IPS-11a (cell line): Measurements from ENCODE around the gene PRSS1.
"Not testable (repeated sequence)": the region's sequence is repeated elsewhere in the genome, so short reads cannot be mapped to it uniquely, and the experiment has no call there.

Experiments
- H3K4me3 ChIP-seq: one replicate; pipeline ENCODE4 v1.5.1; 2013; ENCODE audit warnings: low read depth, low read length, control low read depth

PRSS1 gene

DNA sequence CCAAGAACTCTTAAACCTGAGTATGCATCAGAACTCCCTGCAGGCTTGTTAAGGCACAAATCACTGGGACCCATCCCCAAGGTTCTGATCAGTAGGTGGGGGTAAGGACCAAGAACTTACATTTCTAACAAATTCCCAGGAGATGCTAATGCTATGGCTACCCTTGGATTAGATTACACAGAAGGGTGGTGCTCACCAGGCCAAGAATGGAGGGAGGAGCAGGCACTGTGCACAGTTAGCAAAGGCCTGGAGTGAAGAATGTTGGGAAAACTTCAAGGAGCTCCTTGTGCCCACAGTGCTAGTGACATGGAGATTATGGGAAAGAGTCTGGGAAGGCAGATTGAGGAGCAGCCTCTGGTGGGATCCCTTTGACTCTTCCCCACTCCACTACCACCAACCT, 23.4 kb downstream of the PRSS1 start:
- H3K4me3 ChIP-seq: no peak overlapping the region

DNA sequence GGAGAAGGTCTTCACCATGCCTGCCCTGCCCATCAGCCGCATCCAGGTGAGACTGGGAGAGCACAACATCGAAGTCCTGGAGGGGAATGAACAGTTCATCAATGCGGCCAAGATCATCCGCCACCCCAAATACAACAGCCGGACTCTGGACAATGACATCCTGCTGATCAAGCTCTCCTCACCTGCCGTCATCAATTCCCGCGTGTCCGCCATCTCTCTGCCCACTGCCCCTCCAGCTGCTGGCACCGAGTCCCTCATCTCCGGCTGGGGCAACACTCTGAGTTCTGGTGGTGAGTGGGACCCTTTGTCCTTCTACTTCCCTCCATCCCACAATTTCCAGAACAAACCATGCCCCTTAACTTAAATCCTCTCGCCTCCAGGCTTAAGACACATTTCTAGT, 24.0 kb downstream of the PRSS1 start:
- H3K4me3 ChIP-seq: no peak overlapping the region

DNA sequence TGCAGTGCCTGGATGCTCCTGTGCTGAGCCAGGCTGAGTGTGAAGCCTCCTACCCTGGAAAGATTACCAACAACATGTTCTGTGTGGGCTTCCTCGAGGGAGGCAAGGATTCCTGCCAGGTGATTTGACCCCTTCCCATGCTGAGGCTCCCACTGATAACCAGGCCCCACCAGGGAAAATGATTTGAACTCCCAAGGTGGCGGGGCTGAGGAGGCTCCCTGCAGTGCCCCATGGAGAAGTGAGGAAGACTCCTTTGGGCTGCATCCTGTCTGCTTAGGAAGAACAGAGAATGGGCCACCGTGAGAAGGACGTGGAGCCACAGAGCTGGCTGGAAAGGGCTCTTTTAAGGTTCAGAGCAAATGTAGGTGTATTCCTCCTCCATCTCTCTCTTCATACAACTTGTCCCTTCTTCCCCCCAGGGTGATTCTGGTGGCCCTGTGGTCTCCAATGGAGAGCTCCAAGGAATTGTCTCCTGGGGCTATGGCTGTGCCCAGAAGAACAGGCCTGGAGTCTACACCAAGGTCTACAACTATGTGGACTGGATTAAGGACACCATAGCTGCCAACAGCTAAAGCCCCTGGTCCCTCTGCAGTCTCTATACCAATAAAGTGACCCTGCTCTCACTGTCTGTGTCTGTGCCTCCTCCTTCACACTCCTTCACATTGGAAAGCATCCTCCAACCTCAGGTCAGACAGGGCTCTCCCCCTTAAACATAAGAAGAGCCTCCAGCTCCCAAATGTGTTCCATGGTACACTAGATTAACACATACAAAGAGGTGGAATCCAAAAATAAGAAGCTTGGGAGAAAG, 24.9 kb downstream of the PRSS1 start:
- no peak overlapping the region for H3K4me3 ChIP-seq

DNA sequence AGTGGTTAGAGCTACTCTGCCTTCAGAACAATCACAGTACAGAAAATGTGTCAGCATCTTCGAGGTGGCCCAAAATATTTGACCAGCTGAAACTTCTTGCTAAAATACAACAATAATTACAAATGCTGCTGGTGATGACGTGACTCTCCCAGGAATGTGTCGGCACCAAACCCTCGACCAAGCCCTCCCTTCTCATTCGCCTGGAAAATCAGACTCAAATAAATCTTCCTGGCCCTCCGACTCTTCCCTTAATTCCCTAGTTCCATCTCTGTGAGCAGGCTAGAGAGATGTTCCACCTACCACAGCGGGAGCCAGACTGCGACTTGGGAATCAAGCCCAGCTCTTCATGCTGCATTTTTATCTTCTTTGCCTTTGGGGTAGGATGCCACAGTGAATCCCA, 25.6 kb downstream of the PRSS1 start:
- H3K4me3 ChIP-seq: no peak overlapping the region

DNA sequence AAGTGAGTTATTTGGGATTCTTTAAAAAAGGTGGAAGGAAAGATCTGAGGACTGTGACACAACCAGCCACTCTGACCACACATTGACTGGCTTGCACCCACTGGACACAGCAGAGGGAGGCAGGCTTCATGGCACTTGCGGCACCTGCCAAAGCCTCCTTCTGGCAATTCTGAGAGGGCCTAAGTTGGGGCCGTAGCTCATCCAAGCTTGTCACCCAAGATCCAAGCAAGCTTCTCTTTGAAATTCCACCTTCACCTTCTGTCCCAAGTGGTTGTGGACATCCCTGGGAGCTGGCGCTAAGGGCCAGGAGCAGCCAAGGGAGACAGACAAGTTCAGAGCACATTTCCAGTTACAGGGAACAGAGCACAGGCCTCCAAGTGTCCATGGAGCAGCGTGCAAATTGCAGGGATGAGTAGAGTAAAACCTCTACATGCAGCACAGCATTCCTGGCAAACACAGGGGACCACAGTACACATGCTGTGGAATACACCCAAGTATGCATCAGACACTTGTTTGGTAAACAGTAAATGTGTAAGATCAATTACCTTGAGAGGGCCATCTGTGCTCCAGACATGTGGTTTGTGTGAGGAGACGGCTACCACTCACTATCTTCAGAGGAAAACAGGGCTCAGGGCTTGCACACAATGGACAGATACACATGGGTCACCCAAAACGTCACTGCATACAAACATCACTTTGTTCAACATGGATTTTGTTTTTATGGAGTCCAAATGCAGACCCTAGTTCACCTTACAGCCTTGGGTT, 26.3 kb downstream of the PRSS1 start:
- H3K4me3 ChIP-seq: not testable (repeated sequence)

DNA sequence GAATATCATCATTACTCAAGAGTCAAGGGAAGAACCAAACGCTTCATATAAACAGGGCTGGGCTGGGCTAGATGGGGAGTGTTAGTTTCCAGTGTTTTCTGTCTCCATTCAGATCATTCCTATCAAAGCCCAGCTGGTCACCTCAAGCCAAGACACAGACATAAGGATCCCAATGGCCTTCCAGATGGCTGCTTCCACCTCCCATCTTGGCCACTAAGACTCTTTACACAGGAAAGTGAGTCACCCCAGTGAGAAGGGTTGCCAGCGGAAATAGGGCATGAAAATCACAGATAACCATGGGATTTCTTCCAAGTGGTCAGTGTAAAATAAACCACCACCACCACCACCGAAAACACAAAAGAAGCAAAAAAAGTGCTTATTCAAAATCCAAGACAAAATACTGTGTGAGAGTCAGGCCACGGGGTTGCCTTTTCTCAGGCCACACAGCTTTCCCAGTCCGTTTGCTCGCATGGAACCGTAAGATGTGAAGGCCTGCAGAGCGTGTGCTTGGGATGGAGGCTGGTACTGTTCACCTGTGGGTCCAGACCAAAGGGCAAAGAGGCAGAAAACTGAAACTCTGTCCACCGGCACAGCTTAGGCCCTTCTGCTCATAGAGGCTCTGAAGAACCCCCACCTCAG, 27.1 kb downstream of the PRSS1 start:
- no peak overlapping the region for H3K4me3 ChIP-seq

DNA sequence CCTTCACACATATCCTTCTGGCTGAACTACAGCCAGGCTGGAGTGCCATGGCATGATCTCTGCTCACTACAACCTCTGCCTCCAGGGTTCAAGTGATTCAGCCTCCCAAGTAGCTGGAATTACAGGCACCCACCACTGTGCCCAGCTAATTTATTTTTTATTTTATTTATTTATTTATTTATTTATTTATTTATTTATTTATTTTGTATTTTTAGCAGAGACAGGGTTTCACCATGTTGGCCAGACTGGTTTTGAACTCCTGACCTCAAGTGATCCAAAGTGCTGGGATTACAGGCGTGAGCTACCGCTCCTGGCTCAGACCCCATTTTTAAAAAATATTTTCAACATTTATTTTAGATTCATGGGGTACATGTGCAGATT, 27.6 kb downstream of the PRSS1 start:
- H3K4me3 ChIP-seq: not testable (repeated sequence)

DNA sequence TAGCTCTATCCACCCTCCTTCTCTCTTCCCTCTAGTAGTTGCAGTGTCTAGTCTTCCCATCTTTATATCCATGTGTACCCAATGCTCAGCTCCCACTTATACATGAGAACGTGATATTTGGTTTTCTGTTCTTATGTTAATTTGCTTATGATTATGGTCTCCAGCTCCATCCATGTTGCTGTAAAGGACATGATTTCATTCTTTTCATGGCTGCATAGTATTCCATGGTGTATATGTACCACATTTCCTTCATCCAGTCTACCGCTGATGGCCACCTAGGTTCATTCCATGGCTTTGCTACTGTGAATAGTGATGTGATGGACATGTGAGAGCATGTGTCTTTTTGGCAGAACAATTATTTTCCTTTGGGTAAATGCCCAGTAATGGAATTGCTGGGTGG, 28.0 kb downstream of the PRSS1 start:
- no peak overlapping the region for H3K4me3 ChIP-seq

DNA sequence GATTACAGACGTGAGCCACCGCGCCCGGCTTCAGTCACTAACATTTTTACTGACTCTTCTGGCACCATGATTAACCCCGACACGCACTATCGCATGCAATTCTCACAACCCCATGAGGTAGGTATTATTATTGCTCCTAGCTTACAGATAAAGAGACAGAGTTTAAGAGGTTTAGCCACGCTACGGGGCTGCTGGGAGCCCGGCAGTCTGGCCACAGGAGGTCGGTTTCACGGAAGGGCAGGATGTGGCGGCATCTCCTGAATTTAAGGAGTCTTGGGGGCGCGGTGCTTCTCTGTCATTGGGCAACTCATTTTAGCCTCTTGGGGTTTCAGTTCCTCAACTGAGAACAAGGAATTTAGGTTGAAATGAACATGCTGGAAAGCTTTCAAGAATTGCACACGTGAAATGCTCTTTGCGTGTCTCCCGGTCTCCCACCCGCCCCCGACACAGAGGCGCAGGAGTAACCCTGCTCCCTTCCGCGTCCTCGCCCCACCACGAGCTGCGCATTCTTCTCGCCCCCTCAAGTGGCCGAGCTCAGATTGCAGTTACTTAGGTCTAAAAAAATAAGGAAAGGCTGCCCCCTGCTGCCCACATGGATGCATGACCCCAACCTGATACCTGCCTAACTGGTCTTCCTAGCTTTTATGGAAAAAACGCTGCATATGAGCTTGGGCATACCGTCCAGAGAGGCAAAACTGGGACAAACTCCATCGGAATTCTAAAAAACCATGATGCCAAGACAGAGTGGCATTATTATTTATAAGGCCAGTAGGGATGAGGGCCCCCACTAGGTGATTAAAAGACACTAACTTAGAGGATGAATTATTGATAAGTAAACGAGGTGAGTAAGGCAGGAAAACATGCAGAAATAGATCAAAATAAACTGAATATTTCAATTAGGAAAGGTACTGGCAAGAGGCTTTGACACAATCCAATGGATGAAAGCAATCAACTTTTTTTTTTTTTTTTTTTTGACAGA, 33.9 kb downstream of the PRSS1 start:
- no peak overlapping the region for H3K4me3 ChIP-seq

DNA sequence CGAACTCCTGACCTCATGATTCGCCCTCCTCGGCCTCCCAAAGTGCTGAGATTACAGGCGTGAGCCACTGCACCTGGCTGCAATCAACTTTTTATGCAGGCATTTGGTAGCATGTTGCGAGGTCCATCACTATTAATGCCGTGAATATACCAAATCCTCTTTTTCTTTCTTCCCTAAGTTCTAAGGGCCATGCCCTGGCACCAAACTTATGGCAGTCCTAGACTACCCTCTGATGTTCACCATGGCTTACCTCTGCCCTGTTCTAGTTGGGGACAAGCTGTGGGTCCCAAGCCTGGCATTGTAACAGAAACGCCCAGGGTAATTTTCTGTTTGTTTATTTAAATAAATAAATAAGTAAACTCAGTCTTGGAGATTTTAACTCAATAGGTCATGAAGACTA, 34.8 kb downstream of the PRSS1 start:
- H3K4me3 ChIP-seq: no peak overlapping the region

DNA sequence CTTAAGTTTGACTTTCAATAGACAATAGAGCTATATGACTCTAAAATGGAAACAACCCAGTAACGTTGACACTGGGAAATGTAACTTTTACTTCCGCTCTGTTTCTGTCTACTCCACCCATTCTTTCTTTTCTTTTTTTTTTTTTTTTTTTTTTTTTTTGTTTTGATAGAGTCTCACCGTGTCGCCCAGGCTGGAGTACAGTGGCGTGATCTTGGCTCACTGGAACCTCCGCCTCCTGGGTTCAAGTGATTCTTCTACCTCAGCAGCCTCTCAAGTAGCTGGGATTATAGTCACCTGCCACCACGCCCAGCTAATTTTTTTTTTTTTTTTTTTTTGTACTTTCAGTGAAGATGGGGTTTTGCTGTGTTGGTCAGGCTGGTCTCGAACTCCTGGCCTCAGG, 35.4 kb downstream of the PRSS1 start:
- H3K4me3 ChIP-seq: no peak overlapping the region

DNA sequence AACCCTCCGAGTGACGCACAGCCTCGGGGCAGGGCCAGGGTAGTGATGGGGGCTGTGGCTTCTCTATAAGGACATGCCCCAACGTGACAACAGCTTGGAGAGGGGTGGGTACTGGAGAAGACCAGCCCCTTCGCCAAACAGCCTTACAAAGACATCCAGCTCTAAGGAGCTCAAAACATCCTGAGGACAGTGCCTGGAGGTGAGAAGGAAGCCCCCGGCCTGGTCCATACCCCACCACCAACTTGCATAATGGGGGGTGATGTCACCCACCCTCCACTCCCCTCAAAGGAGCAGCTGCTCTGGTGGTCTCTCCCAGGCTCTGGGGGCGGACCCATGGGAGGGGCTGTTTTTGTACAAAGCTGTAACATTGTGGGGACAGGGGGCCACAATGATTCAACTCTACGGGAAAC, 36.6 kb downstream of the PRSS1 start:
- no peak overlapping the region for H3K4me3 ChIP-seq

DNA sequence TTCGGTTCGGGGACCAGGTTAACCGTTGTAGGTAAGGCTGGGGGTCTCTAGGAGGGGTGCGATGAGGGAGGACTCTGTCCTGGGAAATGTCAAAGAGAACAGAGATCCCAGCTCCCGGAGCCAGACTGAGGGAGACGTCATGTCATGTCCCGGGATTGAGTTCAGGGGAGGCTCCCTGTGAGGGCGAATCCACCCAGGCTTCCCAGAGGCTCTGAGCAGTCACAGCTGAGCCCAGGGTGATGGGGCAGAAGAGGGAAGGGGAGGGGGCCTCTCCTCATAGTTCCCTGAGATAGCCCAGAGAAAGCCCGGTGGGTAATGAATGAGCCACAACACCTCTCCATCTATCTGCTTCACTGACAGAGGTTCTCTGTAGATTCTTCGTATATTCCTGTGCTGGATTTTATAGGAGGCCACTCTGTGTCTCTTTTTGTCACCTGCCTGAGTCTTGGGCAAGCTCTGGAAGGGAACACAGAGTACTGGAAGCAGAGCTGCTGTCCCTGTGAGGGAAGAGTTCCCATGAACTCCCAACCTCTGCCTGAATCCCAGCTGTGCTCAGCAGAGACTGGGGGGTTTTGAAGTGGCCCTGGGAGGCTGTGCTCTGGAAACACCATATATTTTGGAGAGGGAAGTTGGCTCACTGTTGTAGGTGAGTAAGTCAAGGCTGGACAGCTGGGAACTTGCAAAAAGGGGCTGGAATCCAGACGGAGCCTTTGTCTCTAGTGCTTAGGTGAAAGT, 37.9 kb downstream of the PRSS1 start:
- no peak overlapping the region for H3K4me3 ChIP-seq

DNA sequence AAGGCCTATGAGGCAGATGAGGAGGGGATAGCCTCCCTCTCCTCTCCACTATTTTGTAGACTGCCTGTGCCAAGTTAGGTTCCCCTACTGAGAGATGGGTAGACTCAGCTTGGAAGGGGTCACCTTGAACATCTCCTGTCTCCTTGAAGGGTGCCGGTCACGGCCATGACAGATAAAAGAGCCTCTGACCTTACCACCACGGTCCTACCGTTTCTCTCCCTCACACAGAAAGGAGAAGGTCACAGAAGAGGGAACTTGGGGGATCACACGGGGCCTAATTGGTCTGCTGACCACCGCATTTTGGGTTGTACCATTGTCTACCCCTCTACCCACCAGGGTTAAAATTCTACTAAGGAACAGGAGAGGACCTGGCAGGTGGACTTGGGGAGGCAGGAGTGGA, 38.5 kb downstream of the PRSS1 start:
- H3K4me3 ChIP-seq: no peak overlapping the region

DNA sequence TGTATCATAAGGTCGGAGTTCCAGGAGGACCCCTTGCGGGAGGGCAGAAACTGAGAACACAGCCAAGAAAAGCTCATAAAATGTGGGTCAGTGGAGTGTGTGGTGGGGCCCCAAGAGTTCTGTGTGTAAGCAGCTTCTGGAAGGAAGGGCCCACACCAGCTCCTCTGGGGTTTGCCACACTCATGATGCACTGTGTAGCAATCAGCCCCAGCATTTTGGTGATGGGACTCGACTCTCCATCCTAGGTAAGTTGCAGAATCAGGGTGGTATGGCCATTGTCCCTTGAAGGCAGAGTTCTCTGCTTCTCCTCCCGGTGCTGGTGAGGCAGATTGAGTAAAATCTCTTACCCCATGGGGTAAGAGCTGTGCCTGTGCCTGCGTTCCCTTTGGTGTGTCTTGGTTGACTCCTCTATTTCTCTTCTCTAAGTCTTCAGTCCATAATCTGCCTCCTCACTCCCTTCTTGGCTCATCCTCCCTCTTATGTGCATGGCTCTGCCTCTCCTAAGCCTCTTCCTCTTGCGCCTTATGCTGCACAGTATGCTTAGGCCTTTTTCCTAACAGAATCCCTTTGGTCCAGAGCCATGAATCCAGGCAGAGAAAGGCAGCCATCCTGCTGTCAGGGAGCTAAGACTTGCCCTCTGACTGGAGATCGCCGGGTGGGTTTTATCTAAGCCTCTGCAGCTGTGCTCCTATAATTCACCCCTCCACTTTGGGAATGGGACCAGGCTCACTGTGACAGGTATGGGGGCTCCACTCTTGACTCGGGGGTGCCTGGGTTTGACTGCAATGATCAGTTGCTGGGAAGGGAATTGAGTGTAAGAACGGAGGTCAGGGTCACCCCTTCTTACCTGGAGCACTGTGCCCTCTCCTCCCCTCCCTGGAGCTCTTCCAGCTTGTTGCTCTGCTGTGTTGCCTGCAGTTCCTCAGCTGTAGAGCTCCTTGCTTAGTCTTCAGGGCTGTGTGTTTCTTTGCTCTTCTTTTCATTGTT, 39.3 kb downstream of the PRSS1 start:
- H3K4me3 ChIP-seq: no peak overlapping the region

DNA sequence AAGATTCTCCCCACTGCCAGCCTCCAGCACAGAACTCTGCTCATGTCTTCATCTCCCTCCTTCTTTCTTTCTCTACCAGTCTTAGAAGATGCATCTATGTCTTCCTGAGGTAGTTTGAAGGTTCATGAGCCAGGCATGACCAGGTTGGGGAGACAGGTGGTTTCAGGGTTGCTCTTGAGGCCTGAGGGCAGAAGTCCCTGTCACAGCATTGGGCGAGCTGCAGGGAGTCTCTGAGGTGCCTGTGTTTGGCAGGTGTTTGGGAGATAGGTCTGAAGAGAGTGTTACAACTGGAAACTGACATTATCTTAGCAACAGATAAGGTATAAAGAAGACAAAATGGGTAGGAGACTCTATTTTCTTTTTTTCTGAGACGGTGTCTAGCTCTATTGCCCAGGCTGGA, 40.2 kb downstream of the PRSS1 start:
- H3K4me3 ChIP-seq: no peak overlapping the region

DNA sequence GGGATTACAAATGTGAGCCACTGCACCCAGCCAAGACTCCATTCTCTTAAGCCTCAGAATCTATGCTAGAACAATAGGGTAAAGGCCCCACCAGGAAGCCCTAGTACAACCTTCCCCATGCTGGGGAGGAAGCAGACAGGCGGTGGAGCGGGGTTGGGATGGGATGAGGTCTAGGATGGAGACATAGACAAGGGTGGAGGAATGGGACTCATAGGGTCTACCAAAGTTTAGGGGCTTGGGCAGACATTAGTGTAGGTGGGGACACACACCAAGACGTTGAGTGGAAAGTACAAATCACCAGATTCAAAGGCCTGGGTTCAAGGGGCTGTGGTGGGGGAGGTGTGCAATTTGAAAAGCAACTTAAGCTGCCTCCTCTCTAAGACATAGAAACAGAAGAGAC, 40.8 kb downstream of the PRSS1 start:
- H3K4me3 ChIP-seq: no peak overlapping the region

DNA sequence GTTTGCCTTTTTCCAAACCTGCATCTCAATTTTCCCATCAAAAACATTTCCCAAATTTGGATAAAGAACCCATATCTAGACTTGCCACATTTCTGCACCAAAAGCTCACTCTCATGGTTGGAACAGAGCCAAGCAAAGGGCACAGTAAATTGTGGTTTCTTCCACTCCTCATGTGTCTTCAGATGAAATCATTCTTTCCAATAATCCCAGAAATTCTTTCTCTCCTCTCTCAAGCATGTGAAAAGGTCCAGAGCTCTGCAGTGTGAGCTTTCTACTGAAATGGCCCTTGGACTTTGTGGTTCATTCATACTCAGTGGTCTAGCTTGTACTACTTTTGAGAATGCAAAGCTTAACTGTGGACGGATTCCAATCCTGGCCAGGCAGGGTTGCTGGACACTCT, 41.3 kb downstream of the PRSS1 start:
- H3K4me3 ChIP-seq: no peak overlapping the region

DNA sequence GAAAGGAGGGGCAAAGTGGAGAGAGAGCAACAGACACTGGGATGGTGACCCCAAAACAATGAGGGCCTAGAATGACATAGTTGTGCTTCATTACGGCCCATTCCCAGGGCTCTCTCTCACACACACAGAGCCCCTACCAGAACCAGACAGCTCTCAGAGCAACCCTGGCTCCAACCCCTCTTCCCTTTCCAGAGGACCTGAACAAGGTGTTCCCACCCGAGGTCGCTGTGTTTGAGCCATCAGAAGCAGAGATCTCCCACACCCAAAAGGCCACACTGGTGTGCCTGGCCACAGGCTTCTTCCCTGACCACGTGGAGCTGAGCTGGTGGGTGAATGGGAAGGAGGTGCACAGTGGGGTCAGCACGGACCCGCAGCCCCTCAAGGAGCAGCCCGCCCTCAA, 42.2 kb downstream of the PRSS1 start:
- no peak overlapping the region for H3K4me3 ChIP-seq
